DMS53 (cell line): ENCODE results near the gene RPL21.
"Not testable (repeated sequence)": the region's sequence is repeated elsewhere in the genome, so short reads cannot be mapped to it uniquely, and the experiment has no call there.

Source experiments
- DNase-seq: peaks from one replicate; lab custom pipeline; 2025; lab: John Stamatoyannopoulos, UW

RPL21 gene

GRCh38 chr13:27251166-27252091, at the start of gene RPL21:
RPL21 (plus strand) TSS chr13:27251558; CDS start chr13:27253777, 2,219 bp downstream.
- peak; percentile 99 for DNase-seq

DNA sequence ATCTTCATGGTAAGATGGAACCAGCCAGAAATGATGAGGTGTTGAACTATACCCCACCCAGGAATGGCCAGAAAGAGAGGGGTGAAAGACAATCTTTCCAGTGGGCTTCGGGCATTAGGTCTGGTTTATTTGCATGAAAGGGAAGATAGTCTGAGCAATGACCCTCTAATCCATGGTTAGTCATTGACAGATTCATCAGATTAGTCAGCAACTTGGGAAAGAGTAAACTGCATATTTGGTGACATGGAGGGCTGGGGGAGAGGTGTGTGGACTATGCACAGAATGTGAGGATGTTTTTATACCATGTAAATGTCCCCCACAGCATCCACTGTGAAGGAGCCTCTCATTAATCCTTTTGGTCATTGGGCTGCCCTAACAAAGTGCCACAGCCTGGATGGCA, 49.7 kb upstream of the RPL21 start:
- DNase-seq: no peak

GRCh38 chr13:27203186-27203585, 48.2 kb upstream of the RPL21 start:
- no peak for DNase-seq

DNA sequence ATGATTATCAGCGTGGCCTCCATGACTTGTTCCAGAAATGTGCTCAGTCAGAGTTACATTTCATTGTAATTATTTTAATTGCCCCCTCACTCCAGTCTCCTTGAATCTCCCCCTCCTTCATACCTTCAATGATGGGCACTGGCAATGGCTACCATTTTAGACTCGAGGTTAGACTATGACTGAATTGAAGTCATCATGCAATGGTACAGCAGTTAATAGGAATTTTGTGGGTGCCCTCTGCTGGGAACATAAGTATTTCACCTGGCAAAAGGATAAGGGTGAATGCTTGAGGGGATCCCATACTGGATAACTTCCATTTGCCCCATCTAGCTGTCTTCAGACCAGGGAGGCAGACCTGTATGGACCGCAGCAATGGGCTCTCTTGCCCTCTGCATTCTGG, 47.5 kb upstream of the RPL21 start:
- peak; percentile 20 for DNase-seq

- no peak for DNase-seq
These were observed 42.8 kb upstream of the RPL21 start for GRCh38 chr13:27208514-27208913.

GRCh38 chr13:27211271-27211670, 40.1 kb upstream of the RPL21 start:
- peak; percentile 11 for DNase-seq

DNA sequence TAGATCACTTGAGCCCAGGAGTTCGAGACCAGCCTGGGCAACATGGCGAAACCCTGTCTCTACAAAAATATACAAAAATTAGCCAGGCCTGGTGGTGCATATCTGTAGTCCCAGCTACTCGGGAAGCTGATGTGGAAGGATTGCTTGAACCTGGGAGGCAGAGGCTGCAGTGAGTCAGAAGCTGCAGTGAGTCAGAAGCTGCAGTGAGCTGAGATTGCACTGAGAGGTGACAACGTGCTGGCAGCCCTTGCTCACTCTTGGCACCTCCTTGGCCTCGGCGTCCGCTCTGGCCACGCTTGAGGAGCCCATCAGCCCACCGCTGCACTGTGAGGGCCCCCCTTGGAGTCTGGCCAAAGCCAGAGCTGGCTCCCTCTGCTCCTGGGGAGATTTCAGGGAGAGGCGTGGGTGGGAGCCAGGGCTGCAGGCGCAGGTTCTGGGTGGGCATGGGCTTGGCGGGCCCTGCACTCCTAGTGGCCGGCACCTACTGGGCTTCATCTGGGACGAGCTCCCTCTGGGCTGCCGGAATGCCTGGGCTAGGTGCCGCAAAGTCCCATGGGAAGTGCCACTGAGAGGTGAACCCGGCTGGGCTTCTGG, 39.5 kb upstream of the RPL21 start:
- DNase-seq: no peak

DNA sequence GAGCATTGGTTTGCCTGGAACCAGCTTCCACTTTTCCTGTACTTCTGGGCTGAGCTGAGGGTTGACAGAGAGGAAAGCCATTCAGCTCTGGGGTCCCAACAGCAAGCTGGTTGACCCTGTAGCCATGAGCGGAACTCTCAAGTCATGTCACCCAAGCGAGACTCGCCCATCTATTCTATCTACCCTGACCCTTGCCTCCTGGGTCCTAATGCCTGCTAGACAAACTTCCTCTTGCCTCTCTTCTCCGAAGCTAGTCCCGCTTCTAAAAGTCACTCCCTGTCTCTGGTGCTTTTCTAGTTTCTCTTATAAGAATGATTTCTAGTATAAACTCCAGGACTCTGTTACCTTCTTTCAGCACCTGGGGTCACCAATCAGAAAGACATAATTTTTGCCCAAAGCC, 38.0 kb upstream of the RPL21 start:
- DNase-seq: not testable (repeated sequence)

DNA sequence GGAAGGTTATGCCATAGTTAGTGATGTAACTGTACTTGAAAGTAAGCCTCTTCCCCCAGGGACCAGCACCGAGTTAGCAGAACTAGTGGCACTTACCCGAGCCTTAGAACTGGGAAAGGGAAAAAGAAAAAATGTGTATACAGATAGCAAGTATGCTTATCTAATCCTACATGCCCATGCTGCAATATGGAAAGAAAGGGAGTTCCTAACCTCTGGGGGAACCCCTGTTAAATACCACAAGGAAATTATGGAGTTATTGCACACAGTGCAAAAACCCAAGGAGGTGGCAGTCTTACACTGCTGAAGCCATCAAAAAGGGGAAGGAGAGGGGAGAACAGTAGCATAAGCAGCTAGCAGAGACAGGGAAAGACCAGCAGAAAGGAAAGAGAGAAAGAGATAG, 33.6 kb upstream of the RPL21 start:
- not testable (repeated sequence) for DNase-seq

GRCh38 chr13:27218861-27219260, 32.5 kb upstream of the RPL21 start:
- not testable (repeated sequence) for DNase-seq

DNA sequence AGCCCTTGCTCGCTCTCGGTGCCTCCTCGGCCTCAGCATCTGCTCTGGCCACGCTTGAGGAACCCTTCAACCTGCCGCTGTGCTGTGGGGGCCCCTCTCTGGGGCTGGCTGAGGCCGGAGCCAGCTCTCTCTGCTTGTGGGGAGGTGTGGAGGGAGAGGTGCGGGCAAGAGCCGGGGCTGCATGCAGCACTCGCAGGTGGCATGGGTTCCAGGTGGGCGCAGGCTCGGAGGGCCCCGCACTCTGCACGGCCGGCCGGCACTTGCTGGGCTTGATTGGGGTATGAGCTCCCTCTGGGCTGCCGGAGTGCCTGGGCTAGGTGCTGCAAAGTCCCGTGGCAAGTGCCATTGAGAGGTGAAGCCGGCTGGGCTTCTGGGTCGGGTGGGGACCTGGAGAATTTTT, 31.7 kb upstream of the RPL21 start:
- DNase-seq: no peak

DNA sequence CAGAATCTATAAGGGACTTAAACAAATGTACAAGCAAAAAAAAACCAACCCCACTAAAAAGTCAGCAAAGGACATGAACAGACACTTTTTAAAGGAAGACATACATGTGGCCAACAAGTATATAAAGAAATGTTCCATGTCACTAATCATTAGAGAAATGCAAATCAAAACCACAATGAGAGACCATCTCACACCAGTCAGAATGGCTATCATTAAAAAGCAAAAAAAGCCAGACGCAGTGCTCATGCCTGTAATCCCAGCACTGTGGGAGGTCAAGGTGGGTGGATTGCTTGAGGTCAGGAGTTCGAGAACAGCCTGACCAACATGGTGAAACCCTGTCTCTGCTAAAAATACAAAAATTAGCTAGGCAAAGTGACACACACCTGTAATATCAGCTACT, 29.3 kb upstream of the RPL21 start:
- DNase-seq: not testable (repeated sequence)

DNA sequence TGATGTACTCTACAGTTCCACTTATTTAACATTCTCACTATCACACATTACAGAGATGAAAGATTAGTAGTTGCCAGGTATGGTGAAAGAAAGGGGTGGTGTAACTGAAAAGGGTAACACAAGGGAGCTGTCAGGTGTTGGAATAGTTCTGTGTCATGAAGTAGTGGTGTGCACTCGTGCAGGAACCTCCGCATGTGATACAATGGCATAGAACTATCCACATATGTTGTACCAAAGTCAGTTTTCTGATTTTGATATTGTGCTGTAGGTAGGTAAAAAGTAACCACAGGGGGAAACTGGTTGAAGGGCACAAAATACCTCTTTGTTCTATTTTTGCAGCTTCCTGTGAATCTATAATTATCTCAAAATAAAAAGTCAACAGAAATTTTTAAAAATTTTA, 24.4 kb upstream of the RPL21 start:
- DNase-seq: no peak

- no peak for DNase-seq
These were observed 23.2 kb upstream of the RPL21 start for GRCh38 chr13:27228131-27228530.

DNA sequence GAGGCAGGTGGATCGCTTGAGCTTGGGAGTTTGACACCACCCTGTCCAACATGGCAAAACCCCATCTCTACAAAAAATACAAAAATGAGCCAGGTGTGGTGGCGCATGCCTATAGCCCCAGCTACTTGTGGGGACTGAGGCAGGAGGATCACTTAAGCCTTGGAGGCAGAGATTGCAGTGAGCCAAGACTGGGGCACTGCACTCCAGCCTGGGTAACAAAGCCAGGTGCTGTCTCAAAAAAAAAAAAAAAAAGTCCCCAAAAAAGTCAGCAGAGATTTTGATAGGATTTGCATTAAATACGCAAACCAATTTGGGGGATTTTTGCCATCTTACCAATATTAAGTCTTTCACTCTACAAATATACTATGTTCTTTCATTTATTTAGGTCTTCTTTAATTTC, 21.7 kb upstream of the RPL21 start:
- no peak for DNase-seq

DNA sequence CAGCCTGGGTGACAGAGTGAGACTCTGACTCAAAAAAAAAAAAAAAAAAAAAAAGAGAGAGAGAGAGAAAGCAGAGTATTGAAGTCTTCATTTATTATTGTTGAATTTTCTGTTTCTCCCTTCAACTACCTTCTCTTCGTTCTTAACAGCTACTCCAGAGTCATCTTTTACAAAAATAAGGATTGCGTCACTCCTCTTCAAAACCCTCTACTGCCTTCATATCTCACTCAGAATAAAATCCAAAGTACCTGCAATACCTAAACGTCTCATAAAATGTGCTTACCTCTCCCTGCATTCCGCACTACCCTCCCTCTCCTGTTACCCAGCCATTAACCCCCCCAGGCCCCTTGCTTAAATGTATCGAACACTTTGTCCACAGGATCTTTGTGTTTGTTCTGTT, 17.4 kb upstream of the RPL21 start:
- DNase-seq: no peak

DNA sequence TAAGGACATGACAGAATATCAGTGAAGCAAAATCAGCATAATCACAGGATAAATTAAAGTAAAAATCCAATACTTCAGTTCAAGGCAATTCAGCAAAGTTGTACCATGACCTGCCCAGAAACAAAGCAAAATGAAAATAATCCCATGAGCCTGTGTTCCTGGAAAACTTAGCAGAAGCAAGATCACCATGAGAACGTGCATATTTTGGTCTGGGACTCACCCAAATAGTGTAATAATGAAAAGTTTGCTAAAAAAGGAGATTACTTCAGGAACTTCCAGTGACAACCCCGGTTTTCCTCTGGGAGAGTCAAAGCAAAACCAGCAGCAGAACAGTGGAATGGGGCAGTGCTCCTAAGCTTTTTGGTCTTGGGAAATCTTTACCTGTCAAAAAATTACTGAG, 14.9 kb upstream of the RPL21 start:
- no peak for DNase-seq

DNA sequence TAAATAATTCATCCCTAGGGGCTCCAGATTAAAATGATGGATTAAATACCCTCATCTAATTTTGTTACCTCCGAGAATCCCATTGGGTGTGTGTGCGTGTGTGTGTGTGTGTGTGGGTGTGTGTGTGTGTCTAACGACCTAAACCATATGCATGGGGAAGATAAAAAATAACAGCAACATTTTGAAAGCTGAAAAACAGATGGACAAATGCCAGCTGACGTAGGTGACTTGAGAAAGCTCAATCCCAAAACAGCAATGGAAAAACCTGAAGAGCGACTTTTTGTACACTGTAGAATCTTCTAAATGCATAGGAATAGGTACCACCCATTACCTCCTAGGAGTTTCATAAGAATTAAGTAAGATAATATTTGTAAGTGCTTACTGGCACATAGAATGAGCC, 8.7 kb upstream of the RPL21 start:
- DNase-seq: no peak

GRCh38 chr13:27245610-27246009, 5.7 kb upstream of the RPL21 start:
- no peak for DNase-seq

DNA sequence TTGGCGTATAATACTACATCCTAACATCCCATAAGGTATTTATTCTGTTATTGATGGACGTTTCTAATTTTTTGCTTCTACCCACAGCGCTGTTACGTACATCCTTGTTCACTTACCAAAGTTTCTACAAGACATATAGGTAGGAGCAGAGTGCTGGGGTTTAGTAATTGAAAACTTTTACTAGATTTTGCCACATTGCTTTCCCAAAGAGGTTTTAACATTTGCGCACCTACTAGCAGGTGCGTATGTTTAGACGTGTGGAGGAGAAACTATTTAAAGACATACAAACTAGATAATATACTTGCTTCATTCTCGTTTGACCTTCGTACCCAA, 559 bp upstream of the RPL21 start:
- DNase-seq: no peak

GRCh38 chr13:27252467-27252866, 1.1 kb downstream of the RPL21 start:
- no peak for DNase-seq

DNA sequence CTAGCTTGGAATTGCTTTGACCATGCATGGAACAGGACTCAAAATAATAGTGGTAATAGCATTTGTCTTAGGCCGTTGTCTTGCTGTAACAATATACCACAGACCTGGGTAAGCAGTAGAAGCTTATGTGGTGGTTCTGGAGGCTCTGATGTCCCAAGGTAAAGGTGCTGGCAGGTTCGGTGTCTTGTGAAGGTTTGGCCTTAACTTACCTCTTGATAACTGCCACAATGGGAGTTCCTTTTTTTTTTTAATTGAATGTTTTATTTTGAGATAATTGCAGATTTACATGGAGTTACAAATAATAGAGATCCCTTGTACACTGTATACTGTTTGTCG, 5.8 kb downstream of the RPL21 start:
- peak; percentile 46 for DNase-seq

GRCh38 chr13:27257648-27258253, 6.4 kb downstream of the RPL21 start:
- DNase-seq: peak; percentile 40
